DMS114 treated with DMSO at 0.1 percent for 48 hours (cell line): ENCODE results near the gene TNPO3.
A peak's percentile ranks its signal among the peaks of the same experiment; 100 is the strongest.

Experiments
- DNase-seq: peaks from one replicate; lab custom pipeline; 2025; ENCODE audit not compliant: unreplicated experiment; lab: John Stamatoyannopoulos, UW

TNPO3 gene

DNA sequence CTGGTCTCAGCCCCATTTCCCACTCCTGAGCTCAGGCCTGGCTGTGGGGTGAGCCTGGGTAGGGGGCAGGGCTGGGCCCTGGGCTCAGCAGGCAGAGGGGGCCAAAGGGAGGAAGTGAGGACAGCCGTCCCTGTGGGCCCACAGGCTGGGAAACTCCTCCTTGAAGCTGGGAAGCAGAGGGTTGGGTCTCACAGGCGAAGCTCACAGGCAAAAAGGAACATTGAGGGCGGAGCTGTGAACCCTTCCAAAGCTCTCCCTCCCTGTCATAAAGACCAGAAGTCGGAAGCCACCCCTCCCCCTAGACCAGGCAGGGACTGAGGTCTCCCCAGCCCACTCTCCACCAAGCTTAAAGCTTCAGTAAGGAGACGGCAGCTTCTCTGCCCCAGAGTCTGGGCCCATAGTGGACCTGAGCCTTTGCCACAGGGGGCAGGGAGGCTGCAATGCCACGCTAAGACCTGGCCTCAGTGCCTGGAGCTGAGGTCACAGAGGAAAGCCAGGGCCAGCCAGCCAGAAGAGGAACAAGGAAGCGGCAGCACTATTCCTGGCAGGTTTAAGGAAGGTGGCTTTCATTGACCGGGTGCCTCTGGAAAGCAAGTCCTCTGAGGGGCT lies 143.4 kb downstream of the TNPO3 start:
- DNase-seq = no peak

DNA sequence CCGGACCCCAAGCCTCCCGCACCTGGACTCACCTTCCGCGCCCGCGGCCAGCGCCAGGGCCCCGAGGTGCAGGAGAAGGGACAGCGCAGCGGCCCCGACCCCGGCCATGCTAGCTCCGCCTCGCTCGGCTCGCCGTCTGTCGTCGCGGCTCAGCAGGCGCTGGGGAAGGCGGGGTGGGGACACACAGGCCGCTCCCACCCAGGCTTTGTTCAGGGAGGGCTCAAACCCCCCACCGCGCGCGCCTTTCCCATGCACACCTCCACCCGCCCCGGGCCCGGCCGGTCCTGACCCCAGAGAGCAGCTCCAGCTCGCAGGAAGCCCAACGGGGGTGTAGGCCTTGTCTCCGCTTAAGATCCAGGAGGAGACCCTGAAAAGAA lies 144.4 kb downstream of the TNPO3 start, which contains the start of gene KCP:
Gene KCP (minus strand): TSS at position 141 of the 377 bp plus-strand sequence. CDS start 33 bp downstream, at position 108.
- no peak for DNase-seq

DNA sequence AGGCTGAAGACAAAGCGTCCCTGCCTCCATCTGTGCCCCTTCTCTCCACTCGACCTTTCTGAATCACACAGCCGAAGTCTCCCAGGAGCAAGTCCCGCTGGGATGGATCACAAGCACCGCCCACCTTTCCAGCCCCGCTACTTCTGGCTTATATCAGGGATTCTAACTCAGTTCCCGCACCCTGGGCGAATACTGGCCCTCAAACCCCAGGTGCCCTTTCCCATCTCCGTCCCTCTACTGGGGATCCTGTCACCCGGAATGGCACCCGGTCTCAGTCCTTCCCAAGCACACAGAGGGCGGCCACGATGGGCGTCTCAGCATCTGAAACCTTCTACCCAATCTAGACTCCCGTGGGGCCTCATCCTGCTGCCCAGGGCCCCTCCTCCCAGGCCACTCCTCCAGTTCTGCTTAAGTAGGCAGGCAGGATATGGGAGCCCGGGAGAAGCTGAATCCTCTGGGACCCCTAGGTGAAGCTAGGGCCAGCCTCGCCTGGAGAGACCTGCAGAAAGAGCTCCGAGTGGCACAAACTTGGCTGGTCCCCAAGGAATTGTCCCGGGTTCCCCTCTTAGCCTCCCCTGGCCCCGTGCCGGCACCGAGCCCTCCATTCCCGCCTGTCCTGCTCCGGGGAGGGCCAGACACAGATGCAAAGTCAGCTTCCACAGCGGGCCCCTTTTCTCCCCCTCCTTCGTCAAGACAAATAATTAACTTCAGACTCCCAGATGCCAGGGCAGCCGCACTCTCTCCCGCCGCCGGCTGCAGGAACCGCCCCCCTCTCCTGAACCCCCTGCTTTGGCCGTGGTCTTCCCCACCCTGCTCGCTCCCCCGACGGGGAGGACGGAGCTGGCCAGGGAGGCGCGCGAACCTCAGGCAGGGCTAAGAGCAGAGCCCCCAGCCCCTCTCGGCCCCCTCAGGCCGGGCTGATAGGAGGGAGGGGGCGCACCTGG lies 145.0 kb downstream of the TNPO3 start:
- no peak for DNase-seq

GRCh38 chr7:128908750-128909624 lies 145.9 kb downstream of the TNPO3 start:
- DNase-seq = no peak

DNA sequence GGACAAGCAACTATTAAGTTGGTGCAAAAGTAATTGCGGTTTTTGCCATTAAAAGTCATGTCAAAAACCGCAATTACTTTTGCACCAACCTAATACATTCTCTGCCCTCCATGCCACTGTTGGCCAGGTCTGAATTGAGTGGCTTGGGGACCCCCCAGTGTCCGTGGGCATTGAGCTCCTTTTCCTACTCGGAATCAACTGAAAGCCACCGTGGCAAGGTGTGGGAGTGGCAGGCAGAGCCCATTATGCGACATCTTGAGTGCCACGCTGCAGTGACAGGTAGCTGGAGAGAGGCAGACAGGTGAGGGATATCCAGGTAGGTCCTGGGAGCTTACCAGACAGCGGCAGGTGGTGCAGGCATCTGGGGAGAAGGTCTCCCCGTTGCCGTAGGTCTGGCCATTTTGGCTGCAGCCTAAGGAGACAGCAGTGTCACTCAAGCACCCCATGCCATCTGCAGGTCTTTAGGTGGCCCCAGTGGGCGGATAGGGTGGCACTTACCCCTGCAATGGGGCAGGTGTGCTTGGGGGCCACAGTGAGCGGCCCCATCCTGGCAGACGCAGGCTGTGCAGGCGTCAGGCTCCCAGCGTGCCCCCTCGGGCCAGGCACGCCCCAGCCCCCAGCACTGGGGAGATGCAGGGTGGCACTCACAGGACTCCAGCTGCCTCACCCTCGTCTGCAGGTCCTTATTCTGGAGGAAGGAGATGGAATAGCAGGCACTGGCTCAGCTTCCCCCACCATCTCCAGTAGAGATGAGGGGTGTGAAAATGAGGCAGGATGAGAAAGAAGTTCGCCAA lies 147.9 kb downstream of the TNPO3 start:
- DNase-seq = no peak

GRCh38 chr7:128906001-128906765 lies 148.7 kb downstream of the TNPO3 start:
- DNase-seq = no peak

DNA sequence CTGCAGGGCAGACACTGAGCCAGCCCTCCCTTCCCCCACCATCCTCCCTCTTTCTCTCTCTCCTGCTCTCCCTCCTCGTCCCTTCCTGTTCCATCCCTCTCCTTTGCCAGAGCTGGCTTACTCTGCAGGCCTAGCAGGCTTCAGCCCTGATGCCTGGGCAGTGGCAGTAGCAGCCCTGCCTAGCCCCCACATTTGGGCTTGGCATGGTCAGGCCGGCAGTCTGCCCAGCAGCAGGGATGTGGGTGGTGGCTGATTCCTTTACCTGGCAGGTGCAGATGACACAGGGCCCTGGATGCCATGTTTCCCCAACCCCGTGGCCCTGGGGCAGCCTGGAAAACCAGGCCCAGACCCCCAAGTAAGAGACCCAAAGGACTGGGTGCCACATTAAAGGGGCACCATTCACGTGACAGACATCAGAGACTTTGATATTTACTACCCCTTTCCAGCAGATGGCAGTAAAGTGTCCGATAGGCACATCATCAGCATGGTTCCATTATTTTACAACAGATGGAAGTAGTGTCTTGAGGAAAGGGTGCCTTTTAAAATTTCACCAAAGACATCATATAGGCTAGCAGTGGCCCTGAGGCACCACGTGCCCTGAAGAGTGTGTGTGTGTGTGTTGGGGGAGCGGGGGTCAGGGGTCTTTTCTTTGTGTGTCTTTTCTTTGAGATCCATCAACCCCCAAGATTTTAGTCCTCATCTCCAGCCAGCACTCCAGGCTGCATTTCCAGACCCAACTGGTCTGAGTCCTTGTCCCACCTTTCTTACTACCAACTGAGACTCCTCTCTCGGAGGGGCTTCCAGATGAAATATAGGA lies 150.3 kb downstream of the TNPO3 start:
- DNase-seq = peak; percentile 44
